Naive B cell (primary cell): ENCODE data around the gene CFAP20DC. TPM values are rescaled to one million over a fixed set of nuclear protein-coding genes. Genes with fewer than 3 reads are reported as not detected.
"Not testable (repeated sequence)": the region's sequence is repeated elsewhere in the genome, so short reads cannot be mapped to it uniquely, and the experiment has no call there.

Source experiments
- ATAC-seq, 2 donors: fragments of 150-1000 bp; cut with Tn5 transposase; 2 replicates each; pipeline ENCODE4 v1.10.0; 2021; ENCODE audit warnings: low read depth in 2 of 2, mild to moderate bottlenecking in 2 of 2, moderate library complexity in 2 of 2
- DNase-seq: peaks from one replicate; pipeline ENCODE4 v3.0.0; 2022
- H3K27ac Mint-ChIP-seq, 6 donors: one replicate each; pipeline ENCODE4 v1.8.0; 2020 to 2022; ENCODE audit warnings: mild to moderate bottlenecking in 6 of 6, mixed read lengths in 6 of 6, moderate library complexity in 5 of 6, inconsistent platforms in 2 of 6
- H3K27me3 Mint-ChIP-seq, 3 donors: one replicate each; pipeline ENCODE4 v1.8.0; 2021 to 2022; ENCODE audit warnings: mixed read lengths in 3 of 3, mild to moderate bottlenecking in 1 of 3
- H3K36me3 Mint-ChIP-seq, 2 donors: one replicate each; pipeline ENCODE4 v1.8.0; 2020 to 2022; ENCODE audit warnings: mixed read lengths in 2 of 2, inconsistent platforms in 1 of 2, mild to moderate bottlenecking in 1 of 2
- H3K4me1 Mint-ChIP-seq, 3 donors: one replicate each; pipeline ENCODE4 v1.8.0; 2020 to 2022; ENCODE audit warnings: mixed read lengths in 3 of 3, inconsistent platforms in 1 of 3, mild to moderate bottlenecking in 1 of 3, moderate library complexity in 1 of 3
- H3K4me3 Mint-ChIP-seq, 8 donors: one replicate each; pipeline ENCODE4 v1.8.0; 2020 to 2022; ENCODE audit warnings: mild to moderate bottlenecking in 8 of 8, mixed read lengths in 8 of 8, moderate library complexity in 8 of 8, inconsistent platforms in 2 of 8
- H3K9me3 Mint-ChIP-seq, 7 donors: one replicate each; pipeline ENCODE4 v1.8.0; 2020 to 2022; ENCODE audit warnings: mixed read lengths in 7 of 7, mild to moderate bottlenecking in 5 of 7, inconsistent platforms in 2 of 7, moderate library complexity in 1 of 7
- polyA plus RNA-seq, 6 donors: library from polyadenylated mRNA; unstranded; fragments of 300-500 nt; fragmentation: Illumina TruSeq; gene quantifications; one replicate each; pipeline ENCODE4 v1.2.3, GENCODE V29; 2021; ENCODE audit warnings: low read depth in 6 of 6

The CFAP20DC gene
- polyA plus RNA-seq, result 1 to 10 TPM in 1 of 6 donors, under 1 TPM in 2, not detected in 3; 0.58 to 2.7 (median 0.62) TPM

DNA sequence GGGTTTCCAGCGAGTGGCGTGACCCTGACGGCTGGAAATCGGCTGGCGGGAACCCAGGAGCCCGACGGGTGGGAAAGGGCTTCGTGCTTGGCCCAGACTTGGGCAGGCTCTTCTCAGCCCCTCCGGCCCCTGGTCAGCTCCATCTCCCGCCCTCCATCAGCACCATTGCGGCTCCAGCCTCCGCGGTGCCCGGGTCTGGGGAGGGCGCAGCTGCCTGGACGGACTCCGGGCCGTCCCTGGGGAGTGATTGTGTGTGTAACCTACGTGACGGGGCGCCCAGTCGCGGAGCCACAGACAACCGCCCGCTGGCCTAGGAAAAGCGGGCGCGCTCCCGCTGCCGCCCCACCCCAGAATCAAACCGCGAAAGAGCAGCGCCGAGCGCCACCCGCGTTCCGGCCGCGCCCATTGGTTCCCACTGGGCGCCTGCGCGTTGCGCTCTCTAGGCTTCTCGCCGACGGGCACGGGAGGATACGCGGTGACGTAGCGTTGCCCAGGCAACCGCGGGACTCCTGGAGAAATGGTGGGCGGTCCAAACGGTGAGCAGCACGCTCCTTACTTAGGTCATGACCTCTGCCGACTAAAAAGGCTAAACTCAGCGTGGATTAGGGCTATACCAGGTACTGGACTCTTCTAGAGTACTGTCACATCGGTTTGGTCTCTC lies at the start of gene CFAP20DC:
CFAP20DC (minus strand) TSS at position 355 of the 661 bp plus-strand sequence. CDS start 394 bp downstream, outside the sequence.
- no peaks in the 10 kb centered on the region for H3K27me3 Mint-ChIP-seq
- no peaks in the 10 kb centered on the region for H3K9me3 Mint-ChIP-seq
- H3K36me3 Mint-ChIP-seq, result no peaks in the 10 kb centered on the region
- DNase-seq, result peak; percentile 86
- H3K27ac Mint-ChIP-seq, result peak within 1 kb of the TSS; percentile 75 to 92 (median 86)
- H3K4me1 Mint-ChIP-seq, result peaks cover 9 to 13% (median 11%) of the 10 kb centered on the region in 3 donors
- peak within 1 kb of the TSS; percentile 80 to 93 (median 86) for H3K4me3 Mint-ChIP-seq
- peak; percentile 94 to 97 for ATAC-seq

DNA sequence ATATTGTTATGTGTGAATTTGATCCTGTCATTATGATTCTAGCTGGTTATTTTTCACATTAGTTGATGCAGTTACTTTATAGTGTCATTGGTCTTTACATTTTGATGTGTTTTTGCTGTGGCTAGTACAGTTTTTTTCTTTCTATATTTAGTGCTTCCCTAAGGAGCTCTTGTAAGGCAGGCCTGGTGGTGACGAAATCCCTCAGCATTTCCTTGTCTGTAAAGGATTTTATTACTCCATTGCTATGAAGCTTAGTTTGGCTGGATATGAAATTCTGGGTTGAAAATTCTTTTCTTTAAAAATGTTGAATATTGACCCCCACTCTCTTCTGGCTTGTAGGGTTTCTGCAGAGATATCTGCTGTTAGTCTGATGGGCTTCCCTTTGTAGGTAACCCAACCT lies 48.7 kb upstream of the CFAP20DC start:
- H3K36me3 Mint-ChIP-seq, DNase-seq, H3K4me3 Mint-ChIP-seq, H3K4me1 Mint-ChIP-seq, H3K27ac Mint-ChIP-seq, ATAC-seq: not testable (repeated sequence)
- peaks cover 4 to 12% (median 8%) of the 10 kb centered on the region in 3 donors for H3K27me3 Mint-ChIP-seq
- peaks cover 5 to 26% (median 15%) of the 10 kb centered on the region in 7 donors for H3K9me3 Mint-ChIP-seq

DNA sequence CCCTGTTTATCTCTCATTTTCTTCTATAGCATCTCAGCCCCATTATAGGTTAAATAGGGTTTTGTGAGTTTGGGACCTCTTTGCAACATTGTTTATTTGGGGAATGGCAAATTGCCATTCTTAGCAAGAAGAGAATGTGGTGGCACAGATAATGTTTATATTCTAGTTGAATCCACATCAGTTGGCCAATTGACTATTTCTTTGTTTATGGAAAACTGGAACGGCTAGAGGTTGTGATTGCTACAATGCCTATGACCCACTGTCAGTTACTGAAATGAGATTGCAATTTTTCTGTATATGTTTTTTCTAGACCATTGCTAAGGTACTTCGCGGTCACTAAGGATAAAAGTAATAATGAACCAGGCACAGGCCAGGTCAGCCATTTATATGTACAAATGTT lies 44.6 kb upstream of the CFAP20DC start:
- no peak for ATAC-seq
- Mint-ChIP-seq H3K36me3 (peaks cover 6 to 8% of the 10 kb centered on the region in 2 donors), H3K4me1 (no peaks in the 10 kb centered on the region), H3K27me3 (peaks cover 0 to 9% (median 4%) of the 10 kb centered on the region in 3 donors), H3K27ac (no peak overlapping the region), H3K9me3 (peaks cover 5 to 22% (median 15%) of the 10 kb centered on the region in 7 donors), H3K4me3 (no peak overlapping the region)
- DNase-seq, result no peak

DNA sequence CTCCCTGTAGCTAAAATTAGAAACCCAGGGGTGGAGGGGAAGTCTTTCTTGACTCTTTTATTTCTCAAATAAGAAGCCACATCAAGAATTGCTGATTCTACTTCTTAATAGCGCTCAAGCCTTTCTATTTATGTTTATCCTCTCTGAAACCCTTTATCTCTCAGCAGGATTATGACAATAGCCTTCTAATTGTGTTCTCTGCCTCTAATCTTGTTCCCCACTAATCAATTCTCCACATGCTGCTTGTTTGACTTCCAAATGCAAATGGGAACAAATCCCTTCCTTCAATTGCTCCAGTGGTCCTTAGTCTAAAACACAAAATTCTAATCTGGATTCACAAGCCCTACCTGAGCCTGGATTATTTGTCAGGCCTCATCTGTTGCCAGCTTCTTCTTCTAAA lies 43.7 kb upstream of the CFAP20DC start:
- Mint-ChIP-seq H3K4me3 (no peak overlapping the region), H3K9me3 (peaks cover 5 to 15% (median 12%) of the 10 kb centered on the region in 7 donors), H3K4me1 (no peaks in the 10 kb centered on the region), H3K36me3 (peaks cover 6 to 8% of the 10 kb centered on the region in 2 donors), H3K27me3 (peaks cover 0 to 4% (median 0%) of the 10 kb centered on the region in 3 donors), H3K27ac (no peak overlapping the region)
- ATAC-seq (no peak), DNase-seq (no peak)

DNA sequence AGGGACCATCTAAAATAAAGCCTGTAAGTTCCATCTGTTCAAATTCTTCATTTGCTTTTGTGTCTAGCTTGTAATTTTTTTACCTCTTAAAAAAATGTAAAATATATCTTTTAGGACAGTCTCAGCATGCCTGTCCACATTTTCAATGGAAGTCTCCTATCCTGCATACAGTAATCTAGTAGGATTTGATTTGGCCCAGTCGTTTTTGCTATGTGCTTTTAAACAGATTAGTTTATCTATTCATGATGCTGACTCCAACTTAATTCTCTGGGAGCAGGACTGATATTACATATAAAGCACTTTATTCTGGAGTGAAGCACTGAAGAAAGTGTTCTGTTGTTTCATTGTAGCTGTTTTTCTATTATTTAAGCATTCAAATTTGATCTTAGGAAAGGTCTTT lies 38.9 kb upstream of the CFAP20DC start:
- DNase-seq (no peak), ATAC-seq (no peak)
- no peaks in the 10 kb centered on the region for H3K27me3 Mint-ChIP-seq
- H3K27ac Mint-ChIP-seq, result no peak overlapping the region
- no peak overlapping the region for H3K4me3 Mint-ChIP-seq
- no peaks in the 10 kb centered on the region for H3K4me1 Mint-ChIP-seq
- H3K9me3 Mint-ChIP-seq, result no peaks in the 10 kb centered on the region
- H3K36me3 Mint-ChIP-seq, result no peaks in the 10 kb centered on the region

DNA sequence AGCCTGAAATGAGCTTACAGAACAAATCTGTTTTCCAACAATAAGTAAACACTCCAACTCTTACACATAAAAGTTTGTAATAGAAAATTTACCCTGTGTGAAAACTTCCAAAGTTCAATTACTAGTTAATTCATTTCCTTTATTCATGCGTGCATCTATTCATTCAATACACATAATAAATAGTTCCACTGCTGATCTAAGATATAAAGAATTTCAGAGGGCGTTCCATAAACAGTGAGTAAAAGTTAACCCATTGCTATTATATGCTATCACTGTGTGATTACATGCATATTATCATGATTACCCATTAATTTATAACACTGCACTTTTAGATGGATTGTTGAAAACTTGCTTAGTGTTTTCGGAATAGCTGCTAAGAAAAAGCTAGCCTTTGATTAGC lies 36.2 kb upstream of the CFAP20DC start:
- ATAC-seq, result no peak
- Mint-ChIP-seq H3K27ac (no peak overlapping the region), H3K4me1 (no peaks in the 10 kb centered on the region), H3K9me3 (no peaks in the 10 kb centered on the region), H3K36me3 (no peaks in the 10 kb centered on the region), H3K27me3 (peaks cover 0 to 4% (median 0%) of the 10 kb centered on the region in 3 donors), H3K4me3 (no peak overlapping the region)
- DNase-seq, result no peak

DNA sequence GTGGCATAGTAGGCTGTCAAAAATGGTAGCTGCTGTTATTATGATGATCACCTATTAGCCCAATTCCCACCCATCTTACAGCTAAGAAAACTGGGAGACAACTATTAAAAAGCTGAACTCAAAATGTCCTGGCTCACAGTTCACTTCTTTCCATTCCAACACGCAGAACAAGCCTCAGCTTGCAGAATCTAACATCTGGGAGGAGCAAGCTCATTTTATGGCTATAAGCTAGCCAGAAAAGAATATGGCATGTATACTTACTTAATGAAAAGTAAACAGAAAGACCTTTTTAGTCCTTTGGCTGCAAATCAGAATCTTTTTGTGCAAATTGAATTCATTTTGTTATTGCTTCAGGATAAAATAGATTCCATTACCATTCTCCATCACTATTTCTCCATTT lies 34.8 kb upstream of the CFAP20DC start:
- Mint-ChIP-seq H3K4me1 (no peaks in the 10 kb centered on the region), H3K9me3 (no peaks in the 10 kb centered on the region), H3K4me3 (no peak overlapping the region), H3K27ac (no peak overlapping the region), H3K27me3 (peaks cover 0 to 4% (median 0%) of the 10 kb centered on the region in 3 donors), H3K36me3 (no peaks in the 10 kb centered on the region)
- ATAC-seq (no peak), DNase-seq (no peak)

DNA sequence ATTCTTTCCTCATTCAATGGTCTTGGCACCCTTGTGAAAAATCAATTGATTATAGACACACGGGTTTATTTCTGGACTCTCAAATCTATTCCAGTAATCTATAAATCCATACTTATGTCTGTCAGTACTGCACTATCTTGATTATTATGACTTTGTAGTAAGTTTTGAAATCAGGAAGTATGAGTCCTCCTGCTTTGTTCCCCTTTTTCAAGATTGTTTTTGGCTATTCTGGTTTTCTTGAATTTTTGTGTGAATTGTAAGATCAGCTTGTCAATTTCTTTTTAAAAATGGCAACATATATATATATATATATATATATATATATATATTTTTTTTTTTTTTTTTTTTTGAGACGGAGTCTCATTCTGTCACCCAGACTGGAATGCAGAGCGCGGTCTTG lies 32.3 kb upstream of the CFAP20DC start:
- Mint-ChIP-seq H3K27me3 (peaks cover 0 to 5% (median 4%) of the 10 kb centered on the region in 3 donors), H3K9me3 (no peaks in the 10 kb centered on the region), H3K4me3 (no peak overlapping the region), H3K4me1 (no peaks in the 10 kb centered on the region), H3K27ac (no peak overlapping the region), H3K36me3 (no peaks in the 10 kb centered on the region)
- ATAC-seq, result no peak
- no peak for DNase-seq

DNA sequence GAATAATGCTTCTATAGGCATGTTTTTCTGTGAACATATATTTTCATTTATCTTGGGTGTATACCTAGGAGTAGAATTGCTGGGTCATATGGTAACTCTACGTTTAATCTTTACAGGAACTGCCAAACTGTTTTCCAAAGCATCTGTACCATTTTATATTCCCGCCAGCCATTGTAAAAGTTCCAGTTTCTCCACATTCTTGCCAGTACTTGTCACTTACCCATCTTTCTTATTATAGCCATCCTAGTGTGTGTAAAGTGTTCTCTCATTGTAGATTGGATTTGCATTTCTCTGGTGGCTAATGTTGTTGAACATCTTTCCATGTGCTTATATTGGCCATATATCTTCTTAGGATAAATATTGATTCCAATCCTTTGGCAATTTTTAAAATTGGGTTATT lies 31.2 kb upstream of the CFAP20DC start:
- Mint-ChIP-seq H3K27ac (no peak overlapping the region), H3K36me3 (no peaks in the 10 kb centered on the region), H3K9me3 (no peaks in the 10 kb centered on the region), H3K27me3 (peaks cover 0 to 5% (median 4%) of the 10 kb centered on the region in 3 donors), H3K4me3 (no peak overlapping the region), H3K4me1 (no peaks in the 10 kb centered on the region)
- no peak for ATAC-seq
- no peak for DNase-seq

DNA sequence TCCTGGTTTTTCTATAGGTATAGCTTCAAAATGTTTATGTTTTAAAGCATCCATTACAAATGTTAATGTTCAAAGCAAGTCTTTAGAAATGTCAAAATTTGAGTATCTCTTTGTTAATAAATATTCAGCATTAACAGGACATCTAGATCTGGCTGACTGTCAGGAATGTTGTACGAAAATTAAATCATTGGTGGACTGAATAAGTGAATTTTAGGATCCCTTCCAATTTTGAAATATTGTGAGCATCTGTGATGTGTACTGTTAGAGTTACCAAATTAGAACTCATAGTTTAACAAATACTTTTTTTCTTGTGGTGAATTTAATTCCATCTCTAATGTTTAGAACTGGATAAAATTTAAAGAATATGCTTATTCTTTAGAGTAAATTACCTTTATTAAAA lies 30.1 kb upstream of the CFAP20DC start:
- Mint-ChIP-seq H3K27ac (no peak overlapping the region), H3K36me3 (no peaks in the 10 kb centered on the region), H3K27me3 (peaks cover 0 to 5% (median 4%) of the 10 kb centered on the region in 3 donors), H3K4me1 (no peaks in the 10 kb centered on the region), H3K9me3 (no peaks in the 10 kb centered on the region), H3K4me3 (no peak overlapping the region)
- DNase-seq (no peak), ATAC-seq (no peak)

DNA sequence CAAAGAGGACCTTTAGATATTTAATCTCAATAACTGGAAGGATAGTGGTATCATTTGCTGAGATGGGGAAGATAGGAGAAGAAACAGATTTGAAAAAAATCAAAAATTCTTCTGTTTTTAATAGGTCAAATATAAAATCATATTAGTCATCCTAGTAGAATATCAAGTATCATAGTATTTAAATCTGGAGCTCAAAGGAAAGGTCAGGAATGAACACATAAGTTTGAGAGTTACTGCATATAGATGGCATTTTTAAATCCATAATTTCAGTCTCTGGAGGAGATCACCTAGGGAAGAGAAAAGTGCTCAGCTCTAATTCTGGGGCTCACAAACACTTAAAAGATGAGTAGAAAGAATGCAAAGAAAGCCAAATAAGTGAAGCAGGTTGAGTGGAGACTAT lies 24.9 kb upstream of the CFAP20DC start:
- Mint-ChIP-seq H3K36me3 (no peaks in the 10 kb centered on the region), H3K4me1 (no peaks in the 10 kb centered on the region), H3K9me3 (no peaks in the 10 kb centered on the region), H3K27ac (no peak overlapping the region), H3K4me3 (no peak overlapping the region), H3K27me3 (peaks cover 10 to 12% (median 10%) of the 10 kb centered on the region in 3 donors)
- ATAC-seq (no peak), DNase-seq (no peak)

DNA sequence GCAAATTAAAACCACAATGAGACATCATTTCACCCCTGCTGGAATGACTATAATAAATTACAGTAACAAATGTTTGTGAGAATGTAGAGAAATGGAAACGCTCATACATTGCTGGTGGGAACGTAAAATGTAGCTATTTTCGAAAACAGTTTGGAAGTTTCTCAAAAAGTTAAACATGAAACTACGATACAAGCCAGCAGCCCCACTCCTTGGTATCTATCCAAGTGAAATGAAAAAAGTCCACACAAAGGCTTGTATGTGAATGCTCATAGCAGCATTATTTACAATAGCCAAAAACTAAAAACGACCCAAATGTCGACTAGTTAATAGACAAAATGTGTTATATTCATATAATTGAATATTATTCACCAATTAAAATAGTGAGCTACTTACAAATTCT lies 22.9 kb upstream of the CFAP20DC start:
- Mint-ChIP-seq H3K4me1 (no peaks in the 10 kb centered on the region), H3K27me3 (peaks cover 4 to 12% (median 10%) of the 10 kb centered on the region in 3 donors), H3K4me3 (no peak overlapping the region), H3K27ac (no peak overlapping the region), H3K9me3 (no peaks in the 10 kb centered on the region), H3K36me3 (no peaks in the 10 kb centered on the region)
- DNase-seq, result no peak
- ATAC-seq, result no peak

DNA sequence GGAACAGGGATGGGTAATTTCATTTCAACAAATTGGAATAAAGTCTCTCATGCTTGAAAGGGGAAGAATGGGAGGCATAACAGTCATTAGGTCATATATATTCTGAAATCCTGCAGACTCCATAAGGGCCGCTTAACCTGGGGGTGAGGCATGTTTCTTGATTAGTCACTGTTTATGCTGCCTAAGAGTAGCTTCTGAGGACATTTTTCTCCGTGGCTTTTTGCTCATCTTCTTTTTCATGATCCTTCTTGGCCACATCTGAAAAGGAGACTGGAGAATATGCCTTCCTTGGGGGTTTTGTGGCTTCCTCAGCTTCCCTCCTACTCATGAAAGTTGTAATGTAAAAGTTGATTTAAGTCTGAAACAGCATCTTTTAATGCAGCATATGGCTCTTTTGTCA lies 20.0 kb upstream of the CFAP20DC start:
- Mint-ChIP-seq H3K4me3 (no peak overlapping the region), H3K27ac (no peak overlapping the region), H3K36me3 (no peaks in the 10 kb centered on the region), H3K9me3 (peaks cover 0 to 3% (median 0%) of the 10 kb centered on the region in 7 donors), H3K27me3 (peaks cover 8 to 15% (median 15%) of the 10 kb centered on the region in 3 donors), H3K4me1 (no peaks in the 10 kb centered on the region)
- ATAC-seq (no peak), DNase-seq (no peak)

DNA sequence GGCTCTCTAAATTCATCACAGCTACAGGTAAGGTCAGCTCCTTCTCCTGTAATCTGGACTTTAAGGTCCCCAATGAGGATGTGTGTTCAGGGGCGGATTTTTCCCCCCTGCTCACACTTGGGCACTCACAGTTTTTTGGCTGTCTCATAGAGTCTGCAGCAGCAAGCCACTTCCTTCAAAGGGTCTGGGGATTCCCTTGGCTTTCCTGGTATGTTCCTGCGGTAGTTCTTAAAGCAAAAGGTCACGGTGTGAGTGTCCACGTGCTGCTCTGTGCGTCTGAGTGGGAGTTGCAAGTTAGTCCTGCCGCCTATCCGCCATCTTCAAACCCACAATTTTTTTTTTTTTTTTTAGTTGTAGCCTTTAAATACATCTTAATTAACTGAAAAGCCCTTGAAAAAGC lies 15.4 kb upstream of the CFAP20DC start:
- H3K9me3 Mint-ChIP-seq, result peaks cover 0 to 15% (median 8%) of the 10 kb centered on the region in 7 donors
- DNase-seq (no peak), ATAC-seq (no peak)
- peaks cover 7 to 24% (median 15%) of the 10 kb centered on the region in 3 donors for H3K27me3 Mint-ChIP-seq
- H3K4me1 Mint-ChIP-seq, result no peaks in the 10 kb centered on the region
- H3K36me3 Mint-ChIP-seq, result no peaks in the 10 kb centered on the region
- no peak overlapping the region for H3K4me3 Mint-ChIP-seq
- no peak overlapping the region for H3K27ac Mint-ChIP-seq
